SK-N-SH (cell line): ENCODE measurements around the gene KRTAP9-7. TPM values are rescaled to one million over a fixed set of nuclear protein-coding genes. Genes with fewer than 3 reads are reported as not detected.

ENCODE experiments used
- CTCF ChIA-PET: fragments of 300-600, 350-600 bp; formaldehyde crosslinking; extraction: SDS; loops from one replicate; lab custom pipeline; 2021; lab: Yijun Ruan, JAX
- POLR2A ChIA-PET: fragments of 350-600 bp; sonication (Branson Sonifier 250); formaldehyde crosslinking; extraction: SDS; loops from one replicate; lab custom pipeline; 2020; ENCODE audit warnings: antibody characterized with exemption, inconsistent platforms; lab: Yijun Ruan, JAX
- DNase-seq: peaks from one replicate; pipeline ENCODE4 v3.0.0; 2012
- H2AFZ ChIP-seq: fragments of 200-600 bp; sonication (generic); 2 replicates; pipeline ENCODE4 v1.8.1; 2016; ENCODE audit warnings: antibody characterized with exemption, mild to moderate bottlenecking, low read depth
- H3F3A ChIP-seq: fragments of 200-600 bp; sonication (generic); replicated peaks from 2 replicates; pipeline ENCODE3; 2016; ENCODE audit warnings: antibody characterized with exemption, mild to moderate bottlenecking; ENCODE audit not compliant: insufficient read depth
- H3K27ac ChIP-seq, 2 experiments: fragments of 200-500 bp in 1 of 2; fragments of 200-600 bp in 1 of 2; sonication (Bioruptor generic) in 1 of 2; sonication (generic), shearing (Covaris generic) in 1 of 2; 2 replicates each; pipeline versions ENCODE4 v1.5.1 to v1.6.1; 2014 to 2016; ENCODE audit warnings: low read depth in 2 of 2, inconsistent platforms in 1 of 2, low read length in 1 of 2, mild to moderate bottlenecking in 1 of 2, mixed read lengths in 1 of 2
- H3K27me3 ChIP-seq: fragments of 200-600 bp; sonication (generic), shearing (Covaris generic); 2 replicates; pipeline ENCODE4 v1.6.1; 2016; ENCODE audit warnings: mixed run types; ENCODE audit not compliant: insufficient read depth
- H3K36me3 ChIP-seq, 2 experiments: fragments of 200-500 bp in 1 of 2; fragments of 200-600 bp in 1 of 2; sonication (Bioruptor generic) in 1 of 2; sonication (generic) in 1 of 2; replicated peaks in 1 of 2; 2 replicates each; pipeline versions ENCODE3 to v1.5.1; 2014 to 2016; ENCODE audit warnings: low read length in 1 of 2, mild to moderate bottlenecking in 1 of 2; ENCODE audit not compliant: insufficient read depth in 2 of 2, control insufficient read depth in 1 of 2
- H3K4me1 ChIP-seq, 2 experiments: fragments of 200-500 bp in 1 of 2; fragments of 200-600 bp in 1 of 2; sonication (Bioruptor generic) in 1 of 2; sonication (generic), shearing (Covaris generic) in 1 of 2; 2 replicates each; pipeline versions ENCODE4 v1.5.1 to v1.6.1; 2014 to 2016; ENCODE audit warnings: low read depth in 1 of 2, low read length in 1 of 2, mixed run types in 1 of 2; ENCODE audit not compliant: insufficient read depth in 2 of 2, control insufficient read depth in 1 of 2
- H3K4me2 ChIP-seq: fragments of 200-600 bp; sonication (generic), shearing (Covaris generic); 2 replicates; pipeline ENCODE4 v1.6.1; 2017; ENCODE audit warnings: mixed run types
- H3K4me3 ChIP-seq, 2 experiments: fragments of 200-500 bp in 1 of 2; fragments of 200-600 bp in 1 of 2; sonication (Bioruptor generic) in 1 of 2; sonication (generic), shearing (Covaris generic) in 1 of 2; 2 replicates each; pipeline versions ENCODE4 v1.5.1 to v1.8.1; 2014 to 2016; ENCODE audit warnings: low read depth in 2 of 2, inconsistent platforms in 1 of 2, low read length in 1 of 2, mild to moderate bottlenecking in 1 of 2, mixed read lengths in 1 of 2, moderate library complexity in 1 of 2
- H3K79me2 ChIP-seq: fragments of 200-600 bp; sonication (generic); 2 replicates; pipeline ENCODE4 v1.8.1; 2017; ENCODE audit warnings: mild to moderate bottlenecking; ENCODE audit not compliant: insufficient read depth
- H3K9ac ChIP-seq: fragments of 200-600 bp; sonication (generic); 2 replicates; pipeline ENCODE4 v1.6.1; 2017; ENCODE audit warnings: mixed run types
- H3K9me2 ChIP-seq: fragments of 200-600 bp; sonication (generic); 2 replicates; pipeline ENCODE4 v1.6.1; 2017; ENCODE audit warnings: mixed run types
- H3K9me3 ChIP-seq: fragments of 200-600 bp; sonication (generic); 2 replicates; pipeline ENCODE4 v1.6.1; 2017; ENCODE audit warnings: mixed run types, mild to moderate bottlenecking, moderate library complexity
- H4K20me1 ChIP-seq: fragments of 200-600 bp; sonication (generic); 2 replicates; pipeline ENCODE4 v1.6.1; 2017; ENCODE audit warnings: mild to moderate bottlenecking, mixed run types; ENCODE audit not compliant: insufficient read depth
- ELF1 ChIP-seq: IDR thresholded peaks from 2 replicates; pipeline ENCODE4 v1.4.0; 2012
- EP300 ChIP-seq, 2 experiments: IDR thresholded peaks; 2 replicates each; pipeline versions ENCODE4 v1.4.0 to v1.6.1; 2012; ENCODE audit warnings: borderline replicate concordance in 1 of 2, low read depth in 1 of 2, low read length in 1 of 2
- EZH2phosphoT487 ChIP-seq: fragments of 200-600 bp; sonication (generic); IDR thresholded peaks from 2 replicates; pipeline ENCODE4 v1.6.1; 2017; ENCODE audit warnings: low read depth, mixed run types, mild to moderate bottlenecking, antibody characterized with exemption, moderate library complexity, borderline replicate concordance
- FOSL2 ChIP-seq: IDR thresholded peaks from 2 replicates; pipeline ENCODE4 v1.4.0; 2012; ENCODE audit warnings: low read depth, mild to moderate bottlenecking, moderate library complexity, borderline replicate concordance
- FOXM1 ChIP-seq: IDR thresholded peaks from 2 replicates; pipeline ENCODE4 v1.4.0; 2012; ENCODE audit warnings: low read depth, mild to moderate bottlenecking
- JUND ChIP-seq: IDR thresholded peaks from 2 replicates; pipeline ENCODE4 v1.4.0; 2012
- MEF2A ChIP-seq: IDR thresholded peaks from 2 replicates; pipeline ENCODE4 v1.4.0; 2012; ENCODE audit warnings: low read depth, borderline replicate concordance
- MXI1 ChIP-seq: IDR thresholded peaks from 2 replicates; pipeline ENCODE4 v1.6.1; 2012; ENCODE audit warnings: mild to moderate bottlenecking, low read depth, low read length, improper control_type of control experiment
- NRF1 ChIP-seq: IDR thresholded peaks from 2 replicates; pipeline ENCODE4 v1.6.1; 2012; ENCODE audit warnings: low read depth, mild to moderate bottlenecking, low read length
- PBX3 ChIP-seq: IDR thresholded peaks from 2 replicates; pipeline ENCODE4; 2012
- POLR2AphosphoS5 ChIP-seq: IDR thresholded peaks from 2 replicates; pipeline ENCODE4 v1.6.1; 2012; ENCODE audit warnings: low read depth, low read length
- RXRA ChIP-seq: IDR thresholded peaks from 2 replicates; pipeline ENCODE4 v1.4.0; 2012; ENCODE audit warnings: low read depth, mild to moderate bottlenecking, borderline replicate concordance
- TAF1 ChIP-seq: IDR thresholded peaks from 2 replicates; pipeline ENCODE4 v1.6.1; 2012; ENCODE audit warnings: low read depth, mild to moderate bottlenecking, low read length, moderate library complexity, borderline replicate concordance
- TCF12 ChIP-seq: IDR thresholded peaks from 2 replicates; pipeline ENCODE4 v1.4.0; 2012
- TEAD4 ChIP-seq: IDR thresholded peaks from 2 replicates; pipeline ENCODE4 v1.4.0; 2012; ENCODE audit warnings: mild to moderate bottlenecking, borderline replicate concordance; ENCODE audit not compliant: insufficient read depth
- USF1 ChIP-seq: IDR thresholded peaks from 2 replicates; pipeline ENCODE4 v1.4.0; 2012; ENCODE audit warnings: low read depth, borderline replicate concordance
- USF2 ChIP-seq: fragments of 150-350 bp; IDR thresholded peaks from 2 replicates; pipeline ENCODE4 v1.6.1; 2017; ENCODE audit warnings: antibody characterized with exemption, low read length, low read depth, borderline replicate concordance
- WGBS: methylation state at CpG from one replicate; pipeline ENCODE4 v1.1.6; 2017; ENCODE audit warnings: low lambda C conversion rate; 5-methylcytosine and 5-hydroxymethylcytosine counted together
- polyA plus RNA-seq, 3 experiments: library from polyadenylated mRNA; depleted of rRNA; stranded (reverse); fragments of >200 nt; gene quantifications; 2 replicates each; pipeline ENCODE4 v1.2.3, GENCODE V29; 2012

The KRTAP9-7 gene
- polyA plus RNA-seq, 1 of the 3 experiments (the other 2 are of a cell fraction): not detected

- TF ChIP-seq TEAD4: no peak
- TF ChIP-seq MEF2A: no peak
- no peak for TF ChIP-seq JUND
- no peak for TF ChIP-seq EZH2phosphoT487
- TF ChIP-seq PBX3: no peak
- no peak for TF ChIP-seq USF1
- no peak for TF ChIP-seq FOXM1
- no peak for TF ChIP-seq MXI1
- TF ChIP-seq POLR2AphosphoS5: no peak
- TF ChIP-seq RXRA: no peak
- no peak for TF ChIP-seq FOSL2
- TF ChIP-seq, all 33 proteins: peak for 0
These were observed 8.5 kb downstream of the KRTAP9-7 start for GRCh38 chr17:41284043-41284442.

GRCh38 chr17:41284546-41284945 is 9.0 kb downstream of the KRTAP9-7 start:
- no peaks in the 10 kb centered on the region for H3K9me2 ChIP-seq
- POLR2A ChIA-PET: no interaction called here
- no peak for DNase-seq

More at GRCh38 chr17:41284043-41284442, 8.5 kb downstream of the KRTAP9-7 start:
- H4K20me1 ChIP-seq: no peaks in the 10 kb centered on the region
- no peaks in the 10 kb centered on the region for H3K9me3 ChIP-seq
- no peak overlapping the region for H3K4me3 ChIP-seq
- ChIA-PET CTCF (interaction anchor here (1.0 kb wide), 1 partner anchor 265 kb away, joined by 4 read pairs; no protein-coding TSS in a partner anchor), POLR2A (no interaction called here)
- no peaks in the 10 kb centered on the region for H3K4me1 ChIP-seq
- no peak overlapping the region for H3K27ac ChIP-seq
- H3K9me2 ChIP-seq: no peaks in the 10 kb centered on the region
- no peaks in the 10 kb centered on the region for H3F3A ChIP-seq
- H3K27me3 ChIP-seq: peaks cover 16% of the 10 kb centered on the region
- no peak for DNase-seq
- H2AFZ ChIP-seq: no peak overlapping the region
- no peaks in the 10 kb centered on the region for H3K36me3 ChIP-seq
- H3K9ac ChIP-seq: no peak overlapping the region
- 14% methylated on average over 3 of the region's 3 CpGs for WGBS
- H3K4me2 ChIP-seq: no peak overlapping the region
- no peaks in the 10 kb centered on the region for H3K79me2 ChIP-seq

More at GRCh38 chr17:41284546-41284945, 9.0 kb downstream of the KRTAP9-7 start:
- 9% methylated on average over 2 of the region's 2 CpGs for WGBS
- H3K27ac ChIP-seq: no peak overlapping the region
- no peaks in the 10 kb centered on the region for H3K36me3 ChIP-seq
- no peaks in the 10 kb centered on the region for H3K4me1 ChIP-seq
- H3K9me3 ChIP-seq: no peaks in the 10 kb centered on the region
- H3F3A ChIP-seq: no peaks in the 10 kb centered on the region
- CTCF ChIA-PET: interaction anchor here (1.0 kb wide), 1 partner anchor 264 kb away, joined by 4 read pairs; no protein-coding TSS in a partner anchor
- no peak overlapping the region for H3K9ac ChIP-seq
- no peak overlapping the region for H2AFZ ChIP-seq
- no peaks in the 10 kb centered on the region for H3K79me2 ChIP-seq
- H3K4me2 ChIP-seq: no peak overlapping the region
- TF ChIP-seq JUND (no peak), NRF1 (no peak), MEF2A (no peak), USF2 (no peak), EP300 (IDR thresholded peaks at IDR 0.05; ENCODE audit: borderline replicate concordance in 1 of 2, low read depth in 1 of 2, low read length in 1 of 2) (no peak), TCF12 (no peak), USF1 (no peak), FOXM1 (no peak), TAF1 (no peak), ELF1 (no peak), PBX3 (no peak)
- no peaks in the 10 kb centered on the region for H4K20me1 ChIP-seq
- no peak overlapping the region for H3K4me3 ChIP-seq
- peaks cover 21% of the 10 kb centered on the region for H3K27me3 ChIP-seq
